ENCODE results near the gene MATR3.

Gene MATR3

DNA sequence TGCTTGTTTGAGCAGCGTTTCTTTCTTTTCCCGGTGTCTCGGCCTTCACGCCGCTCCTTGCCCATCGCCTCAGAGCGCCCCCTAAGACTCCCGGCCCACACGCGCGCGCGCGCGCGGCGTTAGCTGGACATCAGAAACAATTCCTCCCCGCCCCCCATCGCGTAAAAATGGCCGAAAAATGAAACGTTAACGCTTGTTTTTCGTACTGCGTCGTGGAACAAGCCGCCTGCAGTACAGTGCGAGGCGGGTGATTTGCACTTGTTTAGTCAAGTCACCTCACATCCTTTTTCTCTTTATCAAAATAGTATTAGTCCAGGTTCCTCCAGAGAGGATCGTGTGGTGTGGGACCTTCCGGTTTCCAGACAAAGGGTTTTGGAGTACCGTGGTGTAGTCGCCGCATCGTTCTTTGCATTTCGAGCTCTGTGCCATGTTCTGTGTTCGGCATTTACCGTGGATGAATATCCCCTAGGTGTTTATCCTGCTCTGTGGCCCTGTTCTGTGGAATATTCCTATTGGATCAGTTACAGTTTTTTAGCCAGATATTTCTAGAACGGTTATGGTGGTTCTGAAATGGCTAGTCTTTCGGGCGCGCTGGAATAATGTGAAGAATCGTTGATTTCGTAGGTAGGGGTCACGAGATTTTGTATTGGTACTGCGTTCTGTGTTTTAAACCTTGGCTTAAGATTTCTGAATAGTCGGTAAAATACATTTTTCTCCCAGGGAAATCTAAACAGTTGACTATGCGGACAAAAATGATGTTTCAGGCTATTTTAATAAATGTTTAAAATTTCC is 1.0 kb downstream of the MATR3 start:
- H3K9ac ChIP-seq (ENCODE audit: low read length) = peak overlapping the region; percentile 95
- peak overlapping the region; percentile 39 for H3K4me3 ChIP-seq (ENCODE audit: low read length)
- H3K4me1 ChIP-seq (ENCODE audit: control insufficient read depth, insufficient read depth, low read length) = peaks cover 11% of the 10 kb centered on the region
- H3K9me3 ChIP-seq (ENCODE audit: control insufficient read depth, low read length) = no peaks in the 10 kb centered on the region
- no peaks in the 10 kb centered on the region for H3K36me3 ChIP-seq (ENCODE audit: control insufficient read depth, insufficient read depth, low read length)
- no peaks in the 10 kb centered on the region for H3K27me3 ChIP-seq (ENCODE audit: control insufficient read depth, insufficient read depth, low read length)

DNA sequence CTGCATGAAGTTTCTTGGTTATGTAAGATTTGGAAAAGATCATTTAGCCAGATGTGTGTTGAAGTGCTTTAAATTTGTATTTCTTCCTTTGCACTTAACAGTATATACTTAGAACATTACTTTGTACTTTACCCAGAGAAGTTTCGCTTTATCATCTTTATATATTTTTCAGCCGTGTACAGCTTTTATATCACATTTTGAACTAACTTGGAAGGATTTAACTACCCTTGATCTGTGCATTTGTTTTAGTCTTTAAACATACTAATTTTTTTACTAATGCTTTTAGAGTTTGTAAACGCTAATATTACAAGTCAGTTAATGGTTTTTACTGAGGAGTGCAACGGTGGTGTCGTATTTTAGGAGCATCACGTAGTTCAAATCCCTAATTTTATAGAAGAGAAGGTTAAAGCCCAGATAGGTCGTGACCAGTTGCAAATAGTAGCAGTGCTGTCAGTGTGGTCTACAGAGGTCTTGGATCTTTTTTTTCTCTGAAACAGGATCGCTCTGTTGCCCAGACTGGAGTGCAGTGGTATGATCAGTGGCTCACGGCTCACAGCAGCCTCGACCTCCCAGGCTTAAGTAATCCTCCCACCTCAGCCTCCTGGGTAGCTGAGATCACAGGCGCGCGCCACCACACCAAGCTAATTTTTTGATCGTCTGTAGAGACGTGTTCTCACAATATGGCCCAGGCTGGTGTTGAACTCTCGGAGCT is 2.0 kb downstream of the MATR3 start:
- H3K9ac ChIP-seq (ENCODE audit: low read length) = peak overlapping the region; percentile 95
- no peaks in the 10 kb centered on the region for H3K27me3 ChIP-seq (ENCODE audit: control insufficient read depth, insufficient read depth, low read length)
- no peaks in the 10 kb centered on the region for H3K9me3 ChIP-seq (ENCODE audit: control insufficient read depth, low read length)
- no peaks in the 10 kb centered on the region for H3K36me3 ChIP-seq (ENCODE audit: control insufficient read depth, insufficient read depth, low read length)
- peaks cover 14% of the 10 kb centered on the region for H3K4me1 ChIP-seq (ENCODE audit: control insufficient read depth, insufficient read depth, low read length)
- peak overlapping the region; percentile 7 for H3K4me3 ChIP-seq (ENCODE audit: low read length)

DNA sequence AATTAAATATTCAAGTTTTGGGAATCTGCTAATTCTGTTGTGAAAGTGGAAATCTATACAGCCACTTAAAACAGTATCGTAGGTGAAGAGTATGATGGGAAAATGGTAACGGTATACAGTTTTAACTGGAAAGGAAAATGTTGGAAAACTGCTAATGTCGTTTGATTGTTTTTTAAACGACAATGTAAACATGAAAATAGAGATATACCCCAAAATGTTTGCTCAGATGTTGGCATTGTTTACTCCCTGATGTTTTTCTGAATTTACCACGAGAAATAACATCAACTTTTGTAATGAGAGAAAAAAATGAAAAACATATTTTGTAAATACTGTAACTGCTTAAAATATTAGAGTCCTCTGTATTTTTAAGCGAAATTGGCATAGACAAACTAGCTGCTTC is 2.7 kb downstream of the MATR3 start:
- H3K4me3 ChIP-seq (ENCODE audit: low read length) = no peak overlapping the region
- peaks cover 14% of the 10 kb centered on the region for H3K4me1 ChIP-seq (ENCODE audit: control insufficient read depth, insufficient read depth, low read length)
- no peaks in the 10 kb centered on the region for H3K9me3 ChIP-seq (ENCODE audit: control insufficient read depth, low read length)
- H3K9ac ChIP-seq (ENCODE audit: low read length) = no peak overlapping the region
- H3K36me3 ChIP-seq (ENCODE audit: control insufficient read depth, insufficient read depth, low read length) = no peaks in the 10 kb centered on the region
- no peaks in the 10 kb centered on the region for H3K27me3 ChIP-seq (ENCODE audit: control insufficient read depth, insufficient read depth, low read length)

DNA sequence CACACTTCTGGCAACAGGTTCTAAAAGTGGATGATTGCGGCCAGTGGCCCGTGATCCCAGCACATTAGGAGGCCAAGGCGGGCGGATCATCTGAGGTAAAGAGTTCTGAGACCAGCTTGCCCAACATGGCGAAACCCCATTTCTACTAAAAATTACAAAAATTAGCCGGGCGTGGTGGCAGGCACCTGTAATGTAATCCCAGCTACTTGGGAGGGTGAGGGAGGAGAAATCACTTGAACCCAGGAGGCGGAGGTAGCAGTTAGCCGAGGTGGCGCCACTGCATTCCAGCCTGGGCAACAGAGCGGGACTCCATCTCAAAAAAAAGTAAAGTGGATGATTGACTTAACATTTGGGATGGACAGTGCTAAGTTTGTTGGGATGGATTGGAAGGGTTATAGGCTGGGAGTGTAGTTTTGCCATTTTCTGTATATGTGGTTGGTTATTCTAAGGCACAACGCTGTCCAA is 3.4 kb downstream of the MATR3 start:
- Histone ChIP-seq H3K9me3 (ENCODE audit: control insufficient read depth, low read length) (no peaks in the 10 kb centered on the region), H3K4me1 (ENCODE audit: control insufficient read depth, insufficient read depth, low read length) (peaks cover 14% of the 10 kb centered on the region), H3K36me3 (ENCODE audit: control insufficient read depth, insufficient read depth, low read length) (no peaks in the 10 kb centered on the region), H3K4me3 (ENCODE audit: low read length) (no peak overlapping the region), H3K9ac (ENCODE audit: low read length) (no peak overlapping the region), H3K27me3 (ENCODE audit: control insufficient read depth, insufficient read depth, low read length) (no peaks in the 10 kb centered on the region)

DNA sequence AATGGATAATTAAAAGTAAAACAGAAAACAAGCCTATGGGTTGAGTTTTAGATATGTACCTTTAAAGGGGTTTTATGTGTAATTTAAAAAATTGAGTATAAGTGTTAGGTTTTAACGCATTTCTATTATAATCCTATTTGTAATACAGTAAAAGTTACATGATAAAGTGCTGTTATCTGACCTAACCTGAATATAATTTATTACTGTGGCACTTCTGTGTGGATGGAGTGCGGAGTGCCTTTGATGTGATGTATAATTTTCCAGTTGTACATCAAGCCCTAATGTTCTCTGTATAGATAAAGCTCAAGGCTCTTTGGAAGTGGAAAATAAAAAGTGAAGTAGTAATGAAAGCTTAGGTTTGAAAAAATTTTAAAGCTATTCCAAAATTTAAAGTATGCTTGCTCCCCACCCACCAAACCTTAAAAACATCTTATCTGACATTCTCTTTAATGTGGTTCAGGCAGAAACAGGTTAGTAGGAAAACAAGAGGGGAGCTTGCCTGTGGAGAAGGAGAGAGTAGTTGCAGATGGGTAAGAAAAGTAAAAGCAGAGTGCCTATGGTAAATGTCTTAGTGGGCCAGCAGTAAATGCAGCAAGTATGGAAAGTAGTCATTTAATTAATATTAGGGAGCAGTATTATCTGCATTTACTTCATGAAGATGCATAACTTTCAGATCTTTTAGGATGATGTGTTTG is 4.0 kb downstream of the MATR3 start:
- Histone ChIP-seq H3K36me3 (ENCODE audit: control insufficient read depth, insufficient read depth, low read length) (no peaks in the 10 kb centered on the region), H3K9me3 (ENCODE audit: control insufficient read depth, low read length) (no peaks in the 10 kb centered on the region), H3K4me1 (ENCODE audit: control insufficient read depth, insufficient read depth, low read length) (peaks cover 14% of the 10 kb centered on the region), H3K4me3 (ENCODE audit: low read length) (no peak overlapping the region), H3K27me3 (ENCODE audit: control insufficient read depth, insufficient read depth, low read length) (no peaks in the 10 kb centered on the region), H3K9ac (ENCODE audit: low read length) (no peak overlapping the region)

DNA sequence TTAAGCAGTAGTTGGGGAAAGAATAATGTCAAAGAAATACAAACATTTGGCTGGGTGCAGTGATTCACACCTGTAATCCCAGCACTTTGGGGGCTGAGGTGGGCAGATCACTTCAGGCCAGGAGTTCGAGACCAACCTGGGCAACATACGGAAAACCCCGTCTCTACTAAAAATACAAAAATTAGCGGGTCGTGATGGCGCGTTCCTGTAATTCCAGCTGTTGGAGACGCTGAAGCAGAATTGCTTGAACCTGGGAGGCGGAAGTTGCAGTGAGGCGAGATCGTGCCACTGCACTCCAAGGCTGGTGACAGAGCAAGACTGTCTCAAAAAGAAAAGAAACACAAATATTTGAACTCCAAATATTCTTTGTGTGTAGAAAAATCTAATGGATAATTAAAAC is 4.7 kb downstream of the MATR3 start:
- Histone ChIP-seq H3K36me3 (ENCODE audit: control insufficient read depth, insufficient read depth, low read length) (no peaks in the 10 kb centered on the region), H3K27me3 (ENCODE audit: control insufficient read depth, insufficient read depth, low read length) (no peaks in the 10 kb centered on the region), H3K9ac (ENCODE audit: low read length) (no peak overlapping the region), H3K9me3 (ENCODE audit: control insufficient read depth, low read length) (no peaks in the 10 kb centered on the region), H3K4me3 (ENCODE audit: low read length) (no peak overlapping the region), H3K4me1 (ENCODE audit: control insufficient read depth, insufficient read depth, low read length) (peaks cover 9% of the 10 kb centered on the region)

DNA sequence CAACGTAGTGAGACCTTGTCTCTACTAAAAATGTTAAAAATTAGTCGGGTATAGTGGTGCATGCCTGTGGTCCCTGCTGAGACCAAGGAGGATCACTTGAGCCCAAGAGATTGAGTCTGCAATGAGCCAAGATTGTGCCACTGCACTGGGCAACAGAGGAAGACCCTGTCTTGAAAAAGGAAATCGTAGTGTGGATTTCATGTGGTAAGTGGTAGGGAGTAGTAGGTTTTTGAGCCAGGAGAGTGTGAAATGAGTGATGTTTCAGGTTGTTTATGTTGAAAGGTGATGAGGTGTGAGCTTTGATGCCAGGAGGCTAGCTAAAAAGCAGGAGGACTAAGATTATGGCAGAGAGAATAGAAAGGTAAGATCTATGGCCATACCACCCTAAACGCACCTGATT is 5.9 kb downstream of the MATR3 start:
- Histone ChIP-seq H3K27me3 (ENCODE audit: control insufficient read depth, insufficient read depth, low read length) (no peaks in the 10 kb centered on the region), H3K36me3 (ENCODE audit: control insufficient read depth, insufficient read depth, low read length) (no peaks in the 10 kb centered on the region), H3K9ac (ENCODE audit: low read length) (no peak overlapping the region), H3K4me1 (ENCODE audit: control insufficient read depth, insufficient read depth, low read length) (peaks cover 9% of the 10 kb centered on the region), H3K4me3 (ENCODE audit: low read length) (no peak overlapping the region), H3K9me3 (ENCODE audit: control insufficient read depth, low read length) (no peaks in the 10 kb centered on the region)

DNA sequence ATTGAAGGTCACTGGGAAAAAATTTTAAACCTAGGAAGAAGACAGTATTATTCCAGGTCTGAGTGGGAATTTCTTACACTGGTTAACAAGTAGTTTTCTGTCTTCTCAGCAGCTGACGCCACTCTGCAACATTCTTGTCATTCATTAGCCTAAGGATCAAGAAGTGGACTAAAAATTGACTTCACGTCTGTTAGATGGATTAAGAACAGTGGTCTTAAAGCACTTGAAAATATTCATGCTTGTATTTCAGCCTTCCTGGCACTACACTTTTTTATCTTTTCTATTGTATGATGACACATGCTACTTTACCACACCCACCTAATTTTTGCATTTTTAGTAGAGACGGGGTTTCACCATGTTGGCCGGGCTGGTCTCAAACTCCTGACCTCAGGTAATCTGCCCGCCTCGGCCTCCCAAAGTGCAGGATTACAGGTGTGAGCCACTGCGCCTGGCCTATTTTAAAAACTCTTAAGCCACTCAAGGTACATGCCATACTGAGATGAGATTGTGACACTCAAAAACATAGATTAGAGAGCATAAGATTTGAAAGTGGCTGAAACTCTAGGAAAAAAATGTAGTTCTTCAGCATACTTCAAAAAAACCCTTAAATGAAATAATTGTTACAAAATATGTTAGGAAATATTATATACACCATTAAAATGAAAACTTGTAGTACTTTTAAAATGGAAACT is 8.4 kb downstream of the MATR3 start:
- H3K36me3 ChIP-seq (ENCODE audit: control insufficient read depth, insufficient read depth, low read length) = no peaks in the 10 kb centered on the region
- H3K9me3 ChIP-seq (ENCODE audit: control insufficient read depth, low read length) = no peaks in the 10 kb centered on the region
- H3K27me3 ChIP-seq (ENCODE audit: control insufficient read depth, insufficient read depth, low read length) = no peaks in the 10 kb centered on the region
- H3K4me1 ChIP-seq (ENCODE audit: control insufficient read depth, insufficient read depth, low read length) = peaks cover 13% of the 10 kb centered on the region
- H3K9ac ChIP-seq (ENCODE audit: low read length) = no peak overlapping the region
- no peak overlapping the region for H3K4me3 ChIP-seq (ENCODE audit: low read length)

DNA sequence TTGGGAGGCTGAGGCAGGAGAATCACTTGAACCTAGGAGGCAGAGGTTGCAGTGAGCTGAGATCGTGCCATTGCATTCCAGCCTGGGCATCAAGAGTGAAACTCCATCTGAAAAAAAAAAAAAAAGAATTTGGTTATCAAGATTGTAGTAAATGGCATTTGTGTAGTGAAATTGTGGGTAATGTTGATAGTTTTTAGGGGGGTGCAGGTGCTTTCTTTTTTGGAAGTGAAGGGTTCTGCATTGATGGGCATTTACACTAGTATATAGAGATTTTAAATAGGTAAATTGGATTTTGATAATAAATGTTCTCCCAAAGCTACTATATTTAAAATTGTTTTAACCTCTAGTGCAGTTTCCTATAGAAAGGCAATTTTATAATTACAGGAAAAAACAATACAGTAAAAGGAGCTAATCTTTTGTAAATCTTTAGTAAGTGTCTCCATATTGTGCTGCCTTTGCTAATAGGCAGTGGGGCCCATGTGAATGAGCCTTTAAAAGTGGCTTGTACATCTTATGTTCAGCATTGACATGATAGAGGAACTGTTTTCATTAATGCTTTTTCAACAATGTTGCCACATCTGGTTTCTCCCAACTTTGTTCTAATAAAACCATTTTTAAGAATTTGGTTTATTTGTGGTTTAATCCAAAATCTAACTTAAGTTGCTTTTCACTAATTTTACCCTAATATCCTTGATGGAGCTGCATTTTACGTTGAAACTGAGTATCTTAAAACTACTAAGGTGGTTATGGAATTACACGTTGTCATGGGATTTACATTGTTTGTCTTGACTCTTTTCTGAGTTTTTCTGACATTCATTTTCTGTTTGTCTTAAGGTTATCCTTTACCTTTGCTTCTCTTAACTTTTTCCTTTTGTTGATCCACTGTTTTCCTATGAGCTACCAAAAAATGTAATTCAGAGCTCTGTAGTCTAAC is 11.1 kb downstream of the MATR3 start:
- H3K27me3 ChIP-seq (ENCODE audit: control insufficient read depth, insufficient read depth, low read length) = no peaks in the 10 kb centered on the region
- H3K4me3 ChIP-seq (ENCODE audit: low read length) = no peak overlapping the region
- peaks cover 6% of the 10 kb centered on the region for H3K4me1 ChIP-seq (ENCODE audit: control insufficient read depth, insufficient read depth, low read length)
- no peak overlapping the region for H3K9ac ChIP-seq (ENCODE audit: low read length)
- no peaks in the 10 kb centered on the region for H3K9me3 ChIP-seq (ENCODE audit: control insufficient read depth, low read length)
- no peaks in the 10 kb centered on the region for H3K36me3 ChIP-seq (ENCODE audit: control insufficient read depth, insufficient read depth, low read length)

DNA sequence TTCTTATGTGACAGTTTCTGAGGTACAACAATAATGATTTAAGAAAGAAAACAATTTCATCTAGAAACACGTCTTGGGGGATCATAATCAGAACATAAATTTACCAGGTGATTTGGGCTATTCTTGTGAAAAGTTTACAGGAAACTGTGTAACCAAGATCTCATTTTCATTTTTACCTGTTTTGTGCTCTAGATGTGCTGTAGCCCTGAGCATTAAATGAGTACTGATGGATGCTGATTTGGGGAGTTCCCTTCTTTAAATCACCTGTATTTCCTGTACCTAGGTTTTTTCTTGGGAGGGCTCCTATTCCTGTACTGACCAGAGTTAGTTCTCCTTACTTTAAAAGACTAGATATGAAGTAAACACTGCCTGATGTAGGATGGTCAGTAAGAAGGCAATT is 12.7 kb downstream of the MATR3 start:
- peaks cover 4% of the 10 kb centered on the region for H3K4me1 ChIP-seq (ENCODE audit: control insufficient read depth, insufficient read depth, low read length)
- no peaks in the 10 kb centered on the region for H3K36me3 ChIP-seq (ENCODE audit: control insufficient read depth, insufficient read depth, low read length)
- H3K4me3 ChIP-seq (ENCODE audit: low read length) = no peak overlapping the region
- no peaks in the 10 kb centered on the region for H3K27me3 ChIP-seq (ENCODE audit: control insufficient read depth, insufficient read depth, low read length)
- no peaks in the 10 kb centered on the region for H3K9me3 ChIP-seq (ENCODE audit: control insufficient read depth, low read length)
- H3K9ac ChIP-seq (ENCODE audit: low read length) = no peak overlapping the region
